Central memory CD4-positive, alpha-beta T cell (primary cell): Measurements from ENCODE around the gene SCLT1.
"Not testable (repeated sequence)": the region's sequence is repeated elsewhere in the genome, so short reads cannot be mapped to it uniquely, and the experiment has no call there.

Experiments
- DNase-seq: peaks from one replicate; pipeline ENCODE4 v3.0.0; 2022

Gene SCLT1

GRCh38 chr4:129069537-129069936, 23.8 kb downstream of the SCLT1 start:
- DNase-seq: not testable (repeated sequence)

- no peak for DNase-seq
Measured at GRCh38 chr4:129064717-129065116, 28.6 kb downstream of the SCLT1 start.

GRCh38 chr4:129063640-129064039, 29.7 kb downstream of the SCLT1 start:
- DNase-seq: no peak

- DNase-seq: no peak
Measured at GRCh38 chr4:129062580-129062979, 30.8 kb downstream of the SCLT1 start.

GRCh38 chr4:129059028-129059427, 34.3 kb downstream of the SCLT1 start:
- DNase-seq: no peak

- no peak for DNase-seq
Measured at GRCh38 chr4:129046055-129046959, 47.0 kb downstream of the SCLT1 start.

GRCh38 chr4:129043523-129043922, 49.8 kb downstream of the SCLT1 start:
- no peak for DNase-seq

- no peak for DNase-seq
Measured at GRCh38 chr4:129040471-129040870, 52.9 kb downstream of the SCLT1 start.

- DNase-seq: no peak
Measured at GRCh38 chr4:129037093-129037492, 56.2 kb downstream of the SCLT1 start.

GRCh38 chr4:129014566-129015509, 78.5 kb downstream of the SCLT1 start:
- no peak for DNase-seq

GRCh38 chr4:129008096-129008495, 85.2 kb downstream of the SCLT1 start:
- no peak for DNase-seq

GRCh38 chr4:128986908-128987307, 106.4 kb downstream of the SCLT1 start:
- DNase-seq: no peak

GRCh38 chr4:128986019-128986418, 107.3 kb downstream of the SCLT1 start:
- DNase-seq: no peak

GRCh38 chr4:128983771-128984485, 109.4 kb downstream of the SCLT1 start:
- no peak for DNase-seq

- DNase-seq: no peak
Measured at GRCh38 chr4:128981377-128981776, 112.0 kb downstream of the SCLT1 start.

- no peak for DNase-seq
Measured at GRCh38 chr4:128980816-128981326, 112.5 kb downstream of the SCLT1 start.

- DNase-seq: no peak
Measured at GRCh38 chr4:128979934-128980333, 113.4 kb downstream of the SCLT1 start.

GRCh38 chr4:128978985-128979384, 114.4 kb downstream of the SCLT1 start:
- DNase-seq: no peak

GRCh38 chr4:128974136-128974581, 119.2 kb downstream of the SCLT1 start:
- DNase-seq: no peak

GRCh38 chr4:128973384-128973783, 120.0 kb downstream of the SCLT1 start:
- no peak for DNase-seq

GRCh38 chr4:128961405-128961804, 131.9 kb downstream of the SCLT1 start:
- no peak for DNase-seq

- DNase-seq: no peak
Measured at GRCh38 chr4:128958194-128958593, 135.1 kb downstream of the SCLT1 start.

- DNase-seq: no peak
Measured at GRCh38 chr4:128957459-128957858, 135.9 kb downstream of the SCLT1 start.
